Immature natural killer cell (primary cell): ENCODE measurements around the gene HNRNPAB. TPM values are rescaled to one million over a fixed set of nuclear protein-coding genes. Genes with fewer than 3 reads are reported as not detected.

Source experiments
- DNase-seq, 3 donors: peaks; one replicate each; pipeline ENCODE4 v3.0.0; 2022; ENCODE audit warnings: mixed read lengths in 1 of 3
- H3K27ac Mint-ChIP-seq, 6 donors: one replicate each; pipeline ENCODE4 v1.8.0; 2020; ENCODE audit warnings: mixed read lengths in 6 of 6, mild to moderate bottlenecking in 5 of 6, inconsistent platforms in 4 of 6, moderate library complexity in 3 of 6
- H3K27me3 Mint-ChIP-seq, 3 donors: one replicate each; pipeline ENCODE4 v1.8.0; 2020 to 2021; ENCODE audit warnings: low read depth in 3 of 3, mild to moderate bottlenecking in 3 of 3, mixed read lengths in 3 of 3, moderate library complexity in 3 of 3, inconsistent platforms in 1 of 3
- H3K36me3 Mint-ChIP-seq, 3 donors: one replicate each; pipeline ENCODE4 v1.8.0; 2020; ENCODE audit warnings: mixed read lengths in 3 of 3, inconsistent platforms in 2 of 3, mild to moderate bottlenecking in 2 of 3
- H3K4me1 Mint-ChIP-seq, 2 donors: one replicate each; pipeline ENCODE4 v1.8.0; 2020; ENCODE audit warnings: inconsistent platforms in 2 of 2, mild to moderate bottlenecking in 2 of 2, mixed read lengths in 2 of 2, moderate library complexity in 1 of 2
- H3K4me3 Mint-ChIP-seq, 5 donors: one replicate each; pipeline ENCODE4 v1.8.0; 2020; ENCODE audit warnings: mild to moderate bottlenecking in 5 of 5, mixed read lengths in 5 of 5, inconsistent platforms in 3 of 5, moderate library complexity in 3 of 5
- H3K9me3 Mint-ChIP-seq, 6 donors: one replicate each; pipeline ENCODE4 v1.8.0; 2020; ENCODE audit warnings: mild to moderate bottlenecking in 6 of 6, mixed read lengths in 6 of 6, inconsistent platforms in 4 of 6, moderate library complexity in 3 of 6
- polyA plus RNA-seq, 3 donors: library from polyadenylated mRNA; unstranded; fragments of 300-500 nt; fragmentation: Illumina TruSeq; gene quantifications; one replicate each; pipeline ENCODE4 v1.2.3, GENCODE V29; 2021

The HNRNPAB gene
- polyA plus RNA-seq, 3 donors from 2014 or later: 34.4 to 126 (median 62.9) TPM

GRCh38 chr5:178201927-178202235 lies 2.5 kb upstream of the HNRNPAB start:
- no peak overlapping the region for H3K27ac Mint-ChIP-seq

GRCh38 chr5:178202541-178202940 lies 1.8 kb upstream of the HNRNPAB start:
- peaks cover 22 to 26% of the 10 kb centered on the region in 2 donors for H3K4me1 Mint-ChIP-seq
- H3K27ac Mint-ChIP-seq: no peak overlapping the region
- H3K4me3 Mint-ChIP-seq: peak overlapping the region in 4 of 5 donors; percentile 36 to 70 (median 52)

More at GRCh38 chr5:178201927-178202235, 2.5 kb upstream of the HNRNPAB start:
- H3K9me3 Mint-ChIP-seq: no peaks in the 10 kb centered on the region
- H3K36me3 Mint-ChIP-seq: peaks cover 0 to 7% (median 0%) of the 10 kb centered on the region in 3 donors
- H3K4me3 Mint-ChIP-seq: peak overlapping the region in 3 of 5 donors; percentile 31 to 41 (median 38)
- peaks cover 16 to 19% of the 10 kb centered on the region in 2 donors for H3K4me1 Mint-ChIP-seq
- peaks cover 8 to 20% (median 18%) of the 10 kb centered on the region in 3 donors for H3K27me3 Mint-ChIP-seq
- DNase-seq: no peak

GRCh38 chr5:178203670-178204181 lies 607 bp upstream of the HNRNPAB start:
- Mint-ChIP-seq H3K4me3 (peak overlapping the region; percentile 98 to 100 (median 98)), H3K36me3 (peaks cover 0 to 7% (median 7%) of the 10 kb centered on the region in 3 donors), H3K27ac (peak overlapping the region in 3 of 6 donors; percentile 94 to 97 (median 96)), H3K27me3 (peaks cover 8 to 20% (median 18%) of the 10 kb centered on the region in 3 donors), H3K4me1 (peaks cover 34% of the 10 kb centered on the region in 2 donors), H3K9me3 (no peaks in the 10 kb centered on the region)
- DNase-seq: no peak

More at GRCh38 chr5:178202541-178202940, 1.8 kb upstream of the HNRNPAB start:
- DNase-seq: no peak
- H3K27me3 Mint-ChIP-seq: peaks cover 8 to 20% (median 18%) of the 10 kb centered on the region in 3 donors
- no peaks in the 10 kb centered on the region for H3K9me3 Mint-ChIP-seq
- H3K36me3 Mint-ChIP-seq: peaks cover 0 to 7% (median 0%) of the 10 kb centered on the region in 3 donors

GRCh38 chr5:178204935-178205748 lies 809 bp downstream of the HNRNPAB start:
- DNase-seq: peak; percentile 62 to 70 (median 67)
- peaks cover 1 to 17% (median 8%) of the 10 kb centered on the region in 3 donors for H3K36me3 Mint-ChIP-seq
- H3K4me3 Mint-ChIP-seq: peak overlapping the region; percentile 79 to 100 (median 98)
- H3K27me3 Mint-ChIP-seq: peaks cover 8 to 23% (median 17%) of the 10 kb centered on the region in 3 donors
- peak overlapping the region; percentile 62 to 96 (median 82) for H3K27ac Mint-ChIP-seq
- peaks cover 38 to 40% of the 10 kb centered on the region in 2 donors for H3K4me1 Mint-ChIP-seq
- H3K9me3 Mint-ChIP-seq: no peaks in the 10 kb centered on the region

GRCh38 chr5:178205749-178206047 lies 1.4 kb downstream of the HNRNPAB start:
- Mint-ChIP-seq H3K27me3 (peaks cover 8 to 23% (median 17%) of the 10 kb centered on the region in 3 donors), H3K27ac (peak overlapping the region; percentile 62 to 96 (median 82)), H3K36me3 (peaks cover 5 to 23% (median 13%) of the 10 kb centered on the region in 3 donors), H3K4me3 (peak overlapping the region; percentile 74 to 90 (median 79)), H3K4me1 (peaks cover 38 to 40% of the 10 kb centered on the region in 2 donors), H3K9me3 (no peaks in the 10 kb centered on the region)
- DNase-seq: no peak

- no peaks in the 10 kb centered on the region for H3K9me3 Mint-ChIP-seq
- H3K27me3 Mint-ChIP-seq: peaks cover 8 to 27% (median 17%) of the 10 kb centered on the region in 3 donors
- DNase-seq: no peak
- peaks cover 40% of the 10 kb centered on the region in 2 donors for H3K4me1 Mint-ChIP-seq
- H3K4me3 Mint-ChIP-seq: peak overlapping the region; percentile 74 to 90 (median 79)
- peak overlapping the region; percentile 62 to 96 (median 82) for H3K27ac Mint-ChIP-seq
- H3K36me3 Mint-ChIP-seq: peaks cover 8 to 27% (median 13%) of the 10 kb centered on the region in 3 donors
These were observed 2.1 kb downstream of the HNRNPAB start for GRCh38 chr5:178206166-178207101.

- Mint-ChIP-seq H3K4me1 (peaks cover 40% of the 10 kb centered on the region in 2 donors), H3K4me3 (peak overlapping the region in 3 of 5 donors; percentile 24 to 90 (median 42)), H3K27ac (peak overlapping the region in 5 of 6 donors; percentile 3 to 62 (median 55)), H3K27me3 (peaks cover 11 to 27% (median 17%) of the 10 kb centered on the region in 3 donors), H3K36me3 (peaks cover 9 to 28% (median 13%) of the 10 kb centered on the region in 3 donors), H3K9me3 (no peaks in the 10 kb centered on the region)
- DNase-seq: no peak
These were observed 3.0 kb downstream of the HNRNPAB start for GRCh38 chr5:178207183-178207916.

- Mint-ChIP-seq H3K27ac (peak overlapping the region in 5 of 6 donors; percentile 3 to 38 (median 34)), H3K36me3 (peaks cover 9 to 28% (median 13%) of the 10 kb centered on the region in 3 donors), H3K4me1 (peaks cover 40% of the 10 kb centered on the region in 2 donors), H3K27me3 (peaks cover 11 to 27% (median 20%) of the 10 kb centered on the region in 3 donors), H3K9me3 (no peaks in the 10 kb centered on the region), H3K4me3 (no peak overlapping the region)
- no peak for DNase-seq
These were observed 3.6 kb downstream of the HNRNPAB start for GRCh38 chr5:178207917-178208280.

- peaks cover 11 to 28% (median 19%) of the 10 kb centered on the region in 3 donors for H3K27me3 Mint-ChIP-seq
- H3K9me3 Mint-ChIP-seq: no peaks in the 10 kb centered on the region
- peaks cover 42 to 44% of the 10 kb centered on the region in 2 donors for H3K4me1 Mint-ChIP-seq
- no peak overlapping the region for H3K4me3 Mint-ChIP-seq
- H3K36me3 Mint-ChIP-seq: peaks cover 9 to 33% (median 13%) of the 10 kb centered on the region in 3 donors
- H3K27ac Mint-ChIP-seq: peak overlapping the region in 2 of 6 donors; percentile 40 to 62
- no peak for DNase-seq
These were observed 4.4 kb downstream of the HNRNPAB start for GRCh38 chr5:178208540-178209227.

- Mint-ChIP-seq H3K27ac (peak overlapping the region in 3 of 6 donors; percentile 23 to 59 (median 40)), H3K4me3 (no peak overlapping the region), H3K27me3 (peaks cover 7 to 22% (median 11%) of the 10 kb centered on the region in 3 donors), H3K9me3 (no peaks in the 10 kb centered on the region), H3K4me1 (peaks cover 41 to 44% of the 10 kb centered on the region in 2 donors), H3K36me3 (peaks cover 9 to 38% (median 10%) of the 10 kb centered on the region in 3 donors)
- no peak for DNase-seq
These were observed 5.2 kb downstream of the HNRNPAB start for GRCh38 chr5:178209334-178210072.

- H3K4me3 Mint-ChIP-seq: no peak overlapping the region
- no peak for DNase-seq
- H3K27ac Mint-ChIP-seq: peak overlapping the region in 3 of 6 donors; percentile 23 to 59 (median 59)
- peaks cover 7 to 22% (median 11%) of the 10 kb centered on the region in 3 donors for H3K27me3 Mint-ChIP-seq
- no peaks in the 10 kb centered on the region for H3K9me3 Mint-ChIP-seq
- H3K4me1 Mint-ChIP-seq: peaks cover 42 to 45% of the 10 kb centered on the region in 2 donors
- peaks cover 9 to 38% (median 10%) of the 10 kb centered on the region in 3 donors for H3K36me3 Mint-ChIP-seq
These were observed 5.8 kb downstream of the HNRNPAB start for GRCh38 chr5:178210073-178210535.
